GM20000 (cell line): ENCODE data around the gene DIAPH3.

Experiments used
- DNase-seq: peaks from one replicate; pipeline ENCODE4 v3.0.0; 2012; ENCODE audit warnings: low spot score
- CTCF ChIP-seq: IDR thresholded peaks from 2 replicates; pipeline ENCODE4 v1.5.1; 2012; ENCODE audit warnings: mild to moderate bottlenecking, control low read depth; ENCODE audit errors: extremely low read depth, missing control alignments

DIAPH3 gene

GRCh38 chr13:60114499-60115028 is 49.2 kb downstream of the DIAPH3 start:
- no peak for DNase-seq
- TF ChIP-seq CTCF = no peak

- DNase-seq = no peak
- no peak for TF ChIP-seq CTCF
These were observed 51.0 kb downstream of the DIAPH3 start for GRCh38 chr13:60112771-60113170.

GRCh38 chr13:60111691-60112090 is 52.0 kb downstream of the DIAPH3 start:
- no peak for DNase-seq

GRCh38 chr13:60109285-60109684 is 54.4 kb downstream of the DIAPH3 start:
- no peak for DNase-seq
- no peak for TF ChIP-seq CTCF

More at GRCh38 chr13:60111691-60112090, 52.0 kb downstream of the DIAPH3 start:
- no peak for TF ChIP-seq CTCF

GRCh38 chr13:60108589-60108988 is 55.1 kb downstream of the DIAPH3 start:
- TF ChIP-seq CTCF = no peak
- DNase-seq = no peak

GRCh38 chr13:60099631-60100420 is 63.9 kb downstream of the DIAPH3 start:
- no peak for DNase-seq
- no peak for TF ChIP-seq CTCF

- DNase-seq = no peak
- TF ChIP-seq CTCF = no peak
These were observed 68.4 kb downstream of the DIAPH3 start for GRCh38 chr13:60095300-60095699.
